Stimulated activated CD8-positive, alpha-beta memory T cell treated with anti-CD3 and anti-CD28 coated beads, Interleukin-12 subunit alpha, Interleukin-12 subunit beta, amount 100 ng/mL, for 1 hour (primary cell): ENCODE data around the gene KIN.
"Not testable (repeated sequence)": the region's sequence is repeated elsewhere in the genome, so short reads cannot be mapped to it uniquely, and the experiment has no call there.

Source experiments
- DNase-seq: peaks from one replicate; pipeline ENCODE4 v3.0.0-alpha.2; 2020; ENCODE audit warnings: low read depth

The KIN gene, protein sequence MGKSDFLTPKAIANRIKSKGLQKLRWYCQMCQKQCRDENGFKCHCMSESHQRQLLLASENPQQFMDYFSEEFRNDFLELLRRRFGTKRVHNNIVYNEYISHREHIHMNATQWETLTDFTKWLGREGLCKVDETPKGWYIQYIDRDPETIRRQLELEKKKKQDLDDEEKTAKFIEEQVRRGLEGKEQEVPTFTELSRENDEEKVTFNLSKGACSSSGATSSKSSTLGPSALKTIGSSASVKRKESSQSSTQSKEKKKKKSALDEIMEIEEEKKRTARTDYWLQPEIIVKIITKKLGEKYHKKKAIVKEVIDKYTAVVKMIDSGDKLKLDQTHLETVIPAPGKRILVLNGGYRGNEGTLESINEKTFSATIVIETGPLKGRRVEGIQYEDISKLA

DNA sequence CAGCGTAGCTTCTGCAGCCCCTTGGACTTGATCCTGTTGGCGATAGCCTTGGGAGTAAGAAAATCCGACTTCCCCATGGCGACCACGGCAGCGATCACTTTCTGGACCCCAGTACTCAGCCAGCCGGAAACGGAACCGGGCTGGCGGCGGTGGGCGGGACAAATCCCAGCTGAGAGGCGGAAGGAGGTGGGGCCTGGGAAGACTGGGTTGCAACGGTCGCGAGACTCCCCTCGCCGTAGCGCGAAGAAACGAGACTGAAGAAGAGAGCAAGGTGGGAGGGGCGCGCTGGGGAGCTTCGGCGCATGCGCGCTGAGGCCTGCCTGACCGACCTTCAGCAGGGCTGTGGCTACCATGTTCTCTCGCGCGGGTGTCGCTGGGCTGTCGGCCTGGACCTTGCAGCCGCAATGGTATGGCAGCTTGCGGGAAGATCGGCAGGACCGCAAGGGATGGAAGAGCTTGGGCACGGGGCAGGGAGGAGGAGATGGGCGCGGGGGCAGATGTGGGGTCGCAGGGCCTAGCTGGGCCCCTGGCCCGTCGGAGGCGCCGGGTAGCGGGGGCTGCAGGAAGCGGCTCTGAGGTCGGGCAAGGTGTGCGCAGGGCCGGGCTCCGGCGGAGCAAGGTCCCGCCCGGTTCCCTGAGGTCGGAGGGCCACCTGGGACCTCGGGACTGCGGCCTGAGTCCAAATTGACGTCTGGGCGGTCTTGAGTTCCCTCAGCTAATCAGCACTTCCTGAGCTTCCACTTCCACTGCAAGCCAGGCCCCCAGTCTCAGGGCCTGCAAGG lies at the start of gene KIN, which contains the start of gene ATP5F1C:
Gene KIN, minus strand, starts transcription at position 137 of the 782 bp plus-strand sequence. Its CDS starts 60 bp downstream, at position 77.
Gene ATP5F1C, plus strand, starts transcription at position 321 of the 782 bp plus-strand sequence. Its CDS starts 31 bp downstream, at position 352.
- peak; percentile 94 for DNase-seq

DNA sequence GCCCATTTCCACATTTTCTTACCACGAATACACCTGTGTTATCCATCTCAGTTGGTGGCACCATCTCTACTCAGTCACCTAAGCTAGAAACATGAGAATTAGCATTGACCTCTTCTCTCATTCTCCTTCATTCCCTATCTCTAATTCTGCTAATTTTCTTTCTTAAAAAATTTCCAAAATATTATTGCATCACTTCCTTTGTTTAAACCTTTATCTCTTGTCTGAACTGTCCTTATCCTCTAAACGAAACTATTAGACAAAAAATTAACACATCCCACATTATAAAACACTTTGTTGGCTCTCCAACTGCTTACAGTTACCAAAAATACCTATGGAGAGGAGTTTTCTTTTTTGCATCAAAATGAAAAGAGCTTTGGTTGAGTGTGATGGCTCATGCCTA lies 48.8 kb upstream of the KIN start:
- no peak for DNase-seq

DNA sequence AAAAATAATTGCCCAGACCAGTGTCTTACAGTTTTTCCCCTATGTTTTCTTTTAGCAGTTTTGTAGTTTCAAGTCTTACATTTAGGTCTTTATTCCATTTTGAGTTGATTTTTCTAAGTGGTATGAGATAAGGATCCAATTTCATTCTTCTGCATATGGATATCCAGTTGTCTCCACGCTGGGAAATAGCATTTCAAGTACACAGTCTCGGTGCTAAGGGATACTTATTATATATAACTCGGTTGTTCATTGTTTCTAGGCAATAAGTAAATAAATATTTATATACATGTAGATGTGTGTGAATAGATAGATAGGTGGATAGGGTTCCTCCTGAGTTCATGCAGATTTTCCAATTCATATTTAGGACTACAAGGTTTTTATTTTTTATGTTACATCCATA lies 46.5 kb upstream of the KIN start:
- DNase-seq: no peak

DNA sequence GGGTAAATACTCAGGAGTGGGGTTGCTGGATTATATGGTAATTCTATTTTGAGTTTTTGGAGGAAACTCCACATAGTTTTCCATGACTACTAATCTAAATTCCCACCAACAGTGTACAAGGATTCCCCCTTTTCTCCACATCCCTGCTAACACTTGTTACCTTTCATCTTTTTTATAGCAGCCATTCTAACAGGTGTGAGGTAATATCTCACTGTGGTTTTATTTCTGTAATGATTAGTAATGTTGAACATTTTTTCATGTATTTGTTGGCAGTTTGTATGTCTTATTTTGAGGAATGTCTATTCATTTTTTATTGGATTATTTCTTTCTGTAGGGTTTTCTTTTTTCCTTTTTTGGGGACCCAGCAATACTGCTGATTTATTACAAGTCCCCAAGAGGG lies 45.4 kb upstream of the KIN start:
- no peak for DNase-seq

DNA sequence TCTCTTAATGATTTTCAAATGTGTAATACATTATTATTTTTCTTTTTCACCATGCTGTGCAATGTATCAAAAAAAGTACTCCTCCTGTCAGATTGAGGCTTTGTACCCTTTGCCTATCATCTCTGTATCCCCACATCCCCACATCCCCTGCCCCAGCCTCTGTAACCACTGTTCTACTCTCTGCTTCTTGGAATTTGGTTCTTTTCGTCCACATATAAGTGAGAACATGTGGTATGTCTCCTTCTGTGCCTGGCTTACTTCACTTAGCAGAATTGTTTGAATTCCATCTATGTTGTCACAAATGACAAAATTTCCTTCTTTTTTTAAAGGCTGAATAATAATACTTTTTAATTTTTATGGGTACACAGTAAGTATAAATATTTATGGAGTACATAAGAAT lies 44.3 kb upstream of the KIN start:
- no peak for DNase-seq

DNA sequence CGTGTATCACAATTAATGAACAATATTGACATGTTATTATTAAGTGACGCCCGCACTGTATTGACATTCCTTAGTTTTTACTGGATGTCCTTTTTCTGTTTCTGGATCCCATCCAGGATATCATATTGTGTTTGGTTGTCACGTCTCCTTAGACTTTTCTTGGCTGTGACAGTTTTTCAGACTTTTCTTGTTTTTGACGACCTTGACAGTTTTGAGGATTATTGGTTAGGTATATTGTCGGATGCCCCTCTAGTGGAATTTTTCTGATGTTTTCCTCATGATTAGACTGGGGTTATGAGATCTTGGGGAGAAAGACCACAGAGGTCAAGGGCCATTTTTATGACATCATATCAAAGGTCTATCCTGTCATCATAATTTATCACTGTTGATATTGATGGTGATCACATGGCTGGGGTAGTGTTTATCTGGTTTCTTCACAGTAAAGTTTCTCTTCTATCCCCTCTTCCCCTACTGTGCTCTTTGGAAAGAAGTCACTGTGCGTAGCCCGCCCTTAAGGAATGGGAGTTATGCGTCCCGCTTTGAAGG lies 41.6 kb upstream of the KIN start:
- DNase-seq: no peak

DNA sequence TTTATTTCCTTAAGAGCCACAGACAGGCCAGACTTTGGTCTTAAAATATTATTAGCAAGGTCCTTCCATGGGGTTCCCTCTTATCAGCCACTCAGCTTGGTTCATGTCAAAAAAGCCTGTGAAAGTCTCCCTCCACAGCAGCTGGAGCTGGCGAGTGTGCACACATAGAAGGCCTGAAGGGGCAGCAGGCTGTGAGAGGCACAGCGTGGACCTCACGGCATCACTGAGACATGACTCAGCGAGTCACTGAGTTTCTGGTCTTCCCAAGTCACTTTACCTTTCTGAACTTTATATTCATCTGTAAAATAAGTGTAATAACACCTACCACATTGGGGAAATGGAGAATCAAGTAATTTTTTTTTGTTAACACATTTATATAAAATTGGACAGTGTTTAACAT lies 39.2 kb upstream of the KIN start:
- no peak for DNase-seq

DNA sequence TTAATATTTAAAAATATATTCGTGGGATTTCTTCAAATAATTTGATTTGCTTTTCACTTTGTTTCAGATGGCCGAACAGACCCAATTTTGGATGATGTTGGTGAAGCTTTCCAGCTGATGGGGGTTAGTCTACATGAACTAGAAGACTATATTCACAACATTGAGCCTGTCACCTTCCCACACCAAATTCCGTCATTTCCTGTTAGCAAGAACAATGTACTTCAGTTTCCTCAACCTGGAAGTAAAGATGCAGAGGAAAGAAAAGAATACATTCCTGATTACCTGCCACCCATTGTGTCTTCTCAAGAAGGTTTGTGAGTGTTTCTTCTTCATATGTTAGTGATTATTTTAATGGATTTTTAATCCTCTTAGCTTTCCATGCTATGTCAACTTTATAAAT lies 36.5 kb upstream of the KIN start:
- DNase-seq: no peak

DNA sequence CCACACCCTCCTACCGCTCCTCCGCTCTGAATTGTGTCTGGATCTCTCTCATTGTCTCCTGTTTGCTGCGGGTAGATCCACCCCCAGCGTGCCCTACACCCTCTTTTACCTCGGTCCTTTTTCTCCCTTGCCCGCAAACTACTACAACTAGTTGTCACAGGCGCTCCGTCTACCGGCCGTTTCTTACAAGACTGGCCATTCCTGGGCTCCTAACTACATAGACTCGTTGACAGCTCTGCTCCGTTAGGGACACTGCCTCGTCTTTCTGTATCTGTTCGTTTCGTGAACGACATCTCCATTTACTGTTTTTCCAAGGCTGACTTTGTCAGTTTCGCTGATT lies 31.3 kb upstream of the KIN start:
- DNase-seq: no peak

DNA sequence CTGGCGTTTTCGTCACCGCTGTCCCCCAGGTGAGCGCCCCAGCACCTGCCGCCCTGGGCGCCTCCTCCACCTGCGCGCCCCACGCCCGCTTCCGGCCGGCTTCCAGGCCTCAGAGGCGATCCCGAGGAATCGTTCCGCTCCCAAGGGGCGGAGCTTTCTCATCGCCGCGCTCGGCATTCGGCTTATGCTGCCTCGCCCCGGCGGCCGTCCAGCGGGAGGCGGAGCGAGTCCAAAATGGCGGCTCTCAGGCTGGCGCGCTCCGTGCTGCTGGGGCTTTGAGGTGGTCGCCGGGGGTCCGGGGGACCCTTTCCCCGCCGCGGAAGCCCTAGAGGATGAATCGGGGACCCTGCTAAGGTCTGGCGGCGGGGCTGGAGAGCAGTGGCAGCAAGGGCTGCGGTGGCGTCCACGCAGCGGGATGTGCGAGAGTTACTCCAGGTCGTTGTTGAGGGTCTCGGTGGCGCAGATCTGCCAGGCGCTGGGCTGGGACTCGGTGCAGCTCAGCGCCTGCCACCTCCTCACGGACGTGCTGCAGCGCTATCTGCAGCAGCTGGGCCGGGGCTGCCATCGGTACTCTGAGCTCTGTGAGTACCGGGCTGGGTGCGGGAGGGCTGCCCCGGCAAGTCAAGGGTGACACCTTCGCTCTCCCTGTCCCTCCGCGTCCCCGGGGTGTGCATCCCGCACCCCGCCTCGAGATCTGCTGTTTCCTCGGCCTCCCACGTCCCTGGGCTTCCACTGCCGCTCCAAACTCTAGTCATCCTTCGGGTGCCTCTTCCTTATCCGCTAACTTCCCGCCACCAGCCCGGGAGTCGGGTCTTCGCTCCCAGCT lies 30.7 kb upstream of the KIN start, which contains the start of gene TAF3:
Gene TAF3, plus strand, starts transcription at position 211 of the 826 bp plus-strand sequence. Its CDS starts 205 bp downstream, at position 416.
- peak; percentile 86 for DNase-seq

DNA sequence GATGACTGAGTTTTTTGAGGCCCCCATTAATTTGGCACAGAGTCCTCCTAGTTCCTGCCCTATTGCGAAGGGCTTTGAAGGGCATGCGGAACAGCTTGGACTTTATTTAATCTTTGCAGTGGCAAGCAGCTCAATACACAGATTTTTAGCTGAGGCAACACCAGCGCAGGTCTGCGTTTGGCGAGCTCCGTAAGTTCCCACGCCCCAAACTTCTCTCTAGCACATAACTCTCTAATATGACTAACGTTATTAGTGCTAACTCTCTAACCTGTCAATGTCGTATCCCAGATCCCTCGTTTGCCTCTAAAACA lies 30.1 kb upstream of the KIN start:
- DNase-seq: no peak

DNA sequence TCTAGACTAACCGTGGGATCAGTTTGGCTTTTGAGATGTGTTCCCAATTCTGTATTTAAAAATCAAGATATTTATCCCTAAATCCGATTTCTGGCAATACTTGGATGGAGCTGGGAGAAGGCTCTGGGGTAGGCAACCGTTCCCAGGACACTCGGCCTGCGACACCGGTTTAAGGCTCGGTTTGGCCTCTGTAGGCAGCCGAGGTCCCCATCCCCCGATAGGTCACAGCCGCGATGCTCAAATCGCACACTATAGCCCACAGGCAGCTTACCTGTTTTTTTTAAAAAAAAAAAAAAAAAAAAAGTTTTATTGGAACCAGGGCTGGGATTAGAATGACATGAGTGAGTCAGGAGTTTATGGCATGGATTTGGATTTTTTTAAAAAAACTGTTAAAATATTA lies 29.8 kb upstream of the KIN start:
- no peak for DNase-seq

DNA sequence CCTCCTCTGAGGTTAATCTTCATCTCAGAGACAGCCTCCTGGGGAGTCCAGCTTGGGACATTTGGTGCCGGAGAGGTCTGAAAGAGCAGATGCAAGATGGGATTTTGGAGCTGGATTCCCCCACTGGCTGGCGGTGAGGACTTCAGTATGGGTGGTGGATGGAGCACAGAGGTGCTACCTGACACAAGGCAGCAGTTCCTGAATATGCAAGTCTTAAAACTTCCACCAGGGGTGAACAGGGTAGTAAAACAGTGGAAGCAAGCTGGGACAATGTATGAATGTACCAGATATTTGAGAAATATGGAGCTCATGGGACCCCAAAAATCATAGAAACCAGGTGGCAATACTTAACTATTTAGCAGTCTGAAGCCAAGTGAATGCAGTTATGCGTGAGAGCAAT lies 25.7 kb upstream of the KIN start:
- DNase-seq: no peak

DNA sequence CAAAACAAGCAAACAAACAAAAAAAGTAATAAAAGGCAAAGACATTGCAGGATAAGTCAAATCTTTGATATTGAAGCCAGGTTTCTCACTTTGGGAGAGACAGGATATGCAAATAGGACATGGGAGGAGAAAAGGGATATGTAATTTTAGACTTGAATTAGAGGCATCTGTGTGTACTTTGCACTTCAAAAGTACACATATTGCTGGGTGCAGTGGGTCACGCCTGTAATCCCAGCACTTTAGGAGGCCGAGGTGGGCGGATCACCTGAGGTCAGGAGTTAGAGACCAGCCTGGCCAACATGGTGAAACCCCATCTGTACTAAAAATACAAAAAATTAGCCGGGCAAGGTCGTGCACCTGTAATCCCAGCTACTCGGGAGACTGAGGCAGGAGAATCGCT lies 23.9 kb upstream of the KIN start:
- not testable (repeated sequence) for DNase-seq

DNA sequence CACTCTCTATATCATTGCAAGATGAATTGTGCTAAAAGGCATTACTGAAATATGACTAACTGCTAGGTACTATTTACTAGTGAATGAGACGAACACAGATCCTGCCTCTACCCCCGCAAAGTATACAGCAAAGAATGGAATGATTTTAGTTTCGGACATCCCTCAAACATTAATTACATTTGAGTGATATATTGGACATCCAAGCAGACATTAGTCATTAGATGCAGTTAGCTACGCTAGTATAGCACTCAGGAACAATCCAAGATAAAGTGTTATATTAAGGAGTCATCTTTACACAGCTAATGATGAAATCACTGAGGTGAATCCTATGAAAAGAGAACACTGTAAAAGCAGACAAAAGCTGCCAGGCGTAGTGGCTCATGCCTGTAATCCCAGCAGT lies 23.2 kb upstream of the KIN start:
- DNase-seq: no peak

DNA sequence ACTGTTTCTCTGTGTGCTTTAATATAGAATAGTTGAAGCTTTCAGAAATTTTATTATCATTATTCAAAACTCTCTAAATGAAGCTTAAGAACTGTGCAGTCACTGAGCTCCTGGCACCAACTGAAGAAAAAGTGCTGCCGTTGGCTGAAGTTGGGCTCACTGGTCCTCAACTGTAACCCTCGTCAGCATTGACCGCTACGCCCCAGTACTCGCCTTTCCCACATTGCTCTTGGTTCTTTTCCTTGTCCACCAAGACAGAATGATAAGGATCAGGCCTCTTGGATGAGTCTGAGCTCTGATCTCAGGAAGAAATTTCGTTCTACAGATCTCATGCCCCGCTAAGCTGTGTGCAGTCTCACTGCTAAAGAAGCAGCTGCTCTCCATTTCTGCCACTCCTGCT lies 22.6 kb upstream of the KIN start:
- no peak for DNase-seq

DNA sequence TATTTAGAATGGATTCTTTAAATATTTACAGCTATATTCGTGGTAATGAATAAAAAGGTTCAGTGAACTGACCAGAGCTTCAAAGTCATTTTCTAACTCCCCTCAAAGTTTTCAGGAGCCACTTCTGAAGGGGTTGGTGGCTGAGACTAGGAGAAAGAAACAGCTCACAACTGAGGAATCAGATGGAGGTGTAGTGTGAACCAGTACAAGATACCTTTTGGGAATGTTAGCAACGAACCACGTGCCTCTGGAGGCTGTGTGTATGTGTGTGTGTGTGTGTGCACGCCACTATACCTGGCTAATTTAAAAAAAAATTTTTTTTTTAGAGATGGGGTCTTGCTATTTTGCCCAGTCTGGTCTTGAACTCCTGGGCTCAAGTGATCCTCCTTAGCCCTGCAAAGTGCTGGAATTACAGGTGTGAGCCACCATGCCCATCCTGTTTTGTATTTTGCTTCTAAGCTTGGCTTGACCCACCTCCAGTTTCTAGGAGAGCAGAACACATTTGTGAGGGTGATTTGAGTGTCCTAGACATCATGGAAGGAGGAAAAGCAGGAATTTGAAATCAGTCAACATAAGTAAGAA lies 21.0 kb upstream of the KIN start:
- DNase-seq: no peak

DNA sequence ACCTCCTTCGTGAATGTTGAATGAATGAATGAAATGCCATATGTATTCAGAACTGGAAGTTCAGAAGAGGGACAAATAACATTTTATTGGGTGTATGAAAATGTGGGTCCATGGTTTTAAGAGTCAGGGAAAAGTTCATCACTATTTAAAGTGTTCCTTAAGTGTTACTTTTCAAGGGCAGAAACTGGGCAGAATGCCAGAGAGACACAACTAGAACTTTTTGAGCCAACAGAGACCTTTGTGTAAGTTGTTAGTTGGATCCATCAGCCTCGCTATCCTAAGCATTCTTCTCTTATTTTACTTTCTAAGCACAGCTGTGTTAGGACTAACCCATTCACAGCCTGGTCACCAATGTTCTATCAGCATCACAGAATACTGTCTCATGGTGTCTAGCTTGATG lies 16.9 kb upstream of the KIN start:
- DNase-seq: no peak

DNA sequence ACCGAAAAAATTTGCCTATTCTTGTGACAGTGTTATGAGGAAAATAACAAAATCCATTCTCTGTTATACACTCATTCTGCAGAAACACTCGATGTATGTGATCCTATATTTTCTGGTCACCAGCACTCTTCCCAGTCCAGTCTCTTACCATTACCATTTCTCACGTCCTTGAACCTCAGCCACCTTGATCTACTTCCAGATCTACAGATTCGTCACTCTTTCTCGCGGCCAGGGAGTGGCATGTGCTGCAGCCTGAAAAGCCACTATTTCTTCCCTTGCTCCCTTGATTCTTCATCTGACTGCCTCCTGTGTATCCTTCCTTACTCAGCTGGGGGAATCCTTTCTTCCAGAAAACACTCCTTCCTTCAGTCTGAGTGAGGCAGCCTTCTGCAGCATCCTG lies 16.4 kb upstream of the KIN start:
- no peak for DNase-seq

DNA sequence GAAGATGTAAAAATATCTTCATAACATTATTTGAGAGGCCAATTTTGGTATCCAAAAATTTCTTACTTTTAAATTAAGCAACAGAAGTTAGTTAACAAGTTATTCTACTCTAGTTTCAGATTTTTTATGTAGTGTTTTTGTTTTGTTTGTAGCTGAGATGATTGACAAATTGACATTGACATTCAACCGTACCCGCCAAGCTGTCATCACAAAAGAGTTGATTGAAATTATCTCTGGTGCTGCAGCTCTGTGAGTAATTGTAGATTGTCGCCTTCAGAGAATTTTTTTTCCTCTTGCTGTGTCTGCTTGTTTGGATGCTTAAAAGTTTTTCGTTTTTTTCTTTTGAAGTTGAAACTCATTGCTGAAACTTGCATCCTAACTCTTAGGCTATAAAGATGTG lies 14.8 kb upstream of the KIN start:
- no peak for DNase-seq

DNA sequence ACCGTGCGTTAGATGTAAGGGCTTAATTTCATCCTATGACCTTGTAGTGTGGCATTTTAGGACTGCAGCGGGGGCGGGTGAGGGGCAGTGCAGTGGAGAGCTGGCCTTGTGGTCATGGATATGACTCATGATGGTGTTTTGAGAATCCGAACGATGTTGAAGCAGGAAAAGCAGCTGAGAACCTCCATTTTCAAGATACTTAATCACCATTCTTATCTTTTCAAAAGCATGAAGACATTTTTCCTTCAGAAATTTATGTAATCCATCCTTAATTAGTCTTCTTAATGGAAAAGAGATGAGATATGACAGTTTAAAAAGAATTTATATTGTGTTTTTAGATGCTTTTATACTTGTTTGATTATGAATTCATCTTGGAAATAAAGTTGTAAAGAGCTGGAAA lies 9.8 kb upstream of the KIN start:
- DNase-seq: no peak

DNA sequence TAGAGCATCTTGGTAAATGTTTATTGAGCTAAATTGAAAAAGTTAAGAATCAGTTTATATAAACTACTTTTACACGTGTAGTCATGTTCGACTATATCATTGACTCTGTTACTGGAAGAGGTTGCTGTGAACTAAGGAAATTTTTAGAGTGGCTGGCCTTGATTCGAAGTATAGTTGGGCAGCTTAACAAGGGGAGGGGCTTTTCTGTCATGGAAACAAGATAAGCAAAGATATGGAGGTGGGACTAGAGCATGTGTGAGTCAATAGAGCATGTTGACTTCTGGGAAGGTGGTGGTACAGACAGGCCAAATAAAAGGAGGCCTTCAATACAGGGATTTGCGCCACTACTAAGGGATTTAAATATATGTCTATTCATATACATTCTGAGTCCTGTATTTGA lies 7.8 kb upstream of the KIN start:
- no peak for DNase-seq
